Gastroesophageal sphincter (tissue), 3 donors: ENCODE results near the gene GRM8.

ENCODE experiments used
- POLR2AphosphoS5 ChIP-seq: sonication (generic); formaldehyde crosslinking; IDR thresholded peaks from one replicate; pipeline ENCODE4 v1.6.1; 2017; ENCODE audit warnings: antibody characterized with exemption
- TF ChIP-seq, protein P1 (sequence below), 4 experiments: fragments of 200-600 bp in 2 of 4; fragments of 450-650 bp in 2 of 4; sonication (generic) in 1 of 4; IDR thresholded peaks; one replicate each; pipeline ENCODE4 v1.5.1; 2017 to 2019; ENCODE audit warnings: antibody characterized with exemption in 4 of 4, mild to moderate bottlenecking in 2 of 4, moderate library complexity in 2 of 4

DNA sequence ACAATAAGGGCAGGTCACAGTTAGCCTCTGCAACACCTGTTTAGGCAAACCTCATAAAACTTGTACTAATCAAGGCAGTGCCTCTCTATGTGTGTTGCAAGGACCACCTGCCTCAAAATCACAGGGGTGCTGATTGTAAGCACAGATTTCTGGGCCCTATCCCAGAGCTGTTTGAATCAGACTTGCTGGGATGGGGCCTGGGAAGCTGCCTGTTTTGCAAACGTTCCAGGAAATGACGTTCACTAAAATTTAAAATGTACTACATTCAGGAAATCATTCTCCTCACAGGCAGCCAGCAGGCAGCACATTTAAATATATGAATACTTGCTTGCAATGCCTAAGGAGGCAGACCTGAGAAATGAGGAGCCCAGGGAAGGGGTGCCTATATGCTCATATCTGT, 4.3 kb upstream of the GRM8 start:
- TF ChIP-seq POLR2AphosphoS5 = no peak
- TF ChIP-seq, protein P1, sequence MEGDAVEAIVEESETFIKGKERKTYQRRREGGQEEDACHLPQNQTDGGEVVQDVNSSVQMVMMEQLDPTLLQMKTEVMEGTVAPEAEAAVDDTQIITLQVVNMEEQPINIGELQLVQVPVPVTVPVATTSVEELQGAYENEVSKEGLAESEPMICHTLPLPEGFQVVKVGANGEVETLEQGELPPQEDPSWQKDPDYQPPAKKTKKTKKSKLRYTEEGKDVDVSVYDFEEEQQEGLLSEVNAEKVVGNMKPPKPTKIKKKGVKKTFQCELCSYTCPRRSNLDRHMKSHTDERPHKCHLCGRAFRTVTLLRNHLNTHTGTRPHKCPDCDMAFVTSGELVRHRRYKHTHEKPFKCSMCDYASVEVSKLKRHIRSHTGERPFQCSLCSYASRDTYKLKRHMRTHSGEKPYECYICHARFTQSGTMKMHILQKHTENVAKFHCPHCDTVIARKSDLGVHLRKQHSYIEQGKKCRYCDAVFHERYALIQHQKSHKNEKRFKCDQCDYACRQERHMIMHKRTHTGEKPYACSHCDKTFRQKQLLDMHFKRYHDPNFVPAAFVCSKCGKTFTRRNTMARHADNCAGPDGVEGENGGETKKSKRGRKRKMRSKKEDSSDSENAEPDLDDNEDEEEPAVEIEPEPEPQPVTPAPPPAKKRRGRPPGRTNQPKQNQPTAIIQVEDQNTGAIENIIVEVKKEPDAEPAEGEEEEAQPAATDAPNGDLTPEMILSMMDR (IDR thresholded peaks at IDR 0.05) = no peak
